Stimulated activated CD8-positive, alpha-beta memory T cell treated with anti-CD3 and anti-CD28 coated beads, Interleukin-12 subunit alpha, Interleukin-12 subunit beta, amount 100 ng/mL, for 24 hours (primary cell): ENCODE results near the gene BCL2L15.
A peak's percentile ranks its signal among the peaks of the same experiment; 100 is the strongest.

Source experiments
- DNase-seq: peaks from one replicate; pipeline ENCODE4 v3.0.0-alpha.2; 2020; ENCODE audit errors: extremely low read depth

BCL2L15 gene

DNA sequence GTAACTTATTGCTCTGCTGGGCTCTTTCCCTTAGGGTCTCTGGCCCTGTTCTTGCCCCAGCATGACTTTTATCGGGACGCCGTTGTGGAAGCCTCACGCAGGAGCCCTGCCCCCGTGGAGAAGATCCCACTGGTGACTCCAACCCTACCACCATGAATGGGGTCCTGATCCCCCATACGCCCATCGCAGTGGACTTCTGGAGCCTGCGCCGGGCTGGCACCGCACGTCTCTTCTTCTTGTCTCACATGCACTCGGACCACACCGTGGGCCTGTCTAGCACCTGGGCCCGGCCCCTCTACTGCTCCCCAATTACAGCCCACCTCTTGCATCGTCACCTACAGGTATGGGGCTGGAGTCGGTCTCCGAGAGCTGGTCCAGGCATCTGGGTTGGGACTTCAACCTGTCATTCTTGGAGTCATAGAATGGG lies 18.1 kb upstream of the BCL2L15 start:
- DNase-seq = no peak

DNA sequence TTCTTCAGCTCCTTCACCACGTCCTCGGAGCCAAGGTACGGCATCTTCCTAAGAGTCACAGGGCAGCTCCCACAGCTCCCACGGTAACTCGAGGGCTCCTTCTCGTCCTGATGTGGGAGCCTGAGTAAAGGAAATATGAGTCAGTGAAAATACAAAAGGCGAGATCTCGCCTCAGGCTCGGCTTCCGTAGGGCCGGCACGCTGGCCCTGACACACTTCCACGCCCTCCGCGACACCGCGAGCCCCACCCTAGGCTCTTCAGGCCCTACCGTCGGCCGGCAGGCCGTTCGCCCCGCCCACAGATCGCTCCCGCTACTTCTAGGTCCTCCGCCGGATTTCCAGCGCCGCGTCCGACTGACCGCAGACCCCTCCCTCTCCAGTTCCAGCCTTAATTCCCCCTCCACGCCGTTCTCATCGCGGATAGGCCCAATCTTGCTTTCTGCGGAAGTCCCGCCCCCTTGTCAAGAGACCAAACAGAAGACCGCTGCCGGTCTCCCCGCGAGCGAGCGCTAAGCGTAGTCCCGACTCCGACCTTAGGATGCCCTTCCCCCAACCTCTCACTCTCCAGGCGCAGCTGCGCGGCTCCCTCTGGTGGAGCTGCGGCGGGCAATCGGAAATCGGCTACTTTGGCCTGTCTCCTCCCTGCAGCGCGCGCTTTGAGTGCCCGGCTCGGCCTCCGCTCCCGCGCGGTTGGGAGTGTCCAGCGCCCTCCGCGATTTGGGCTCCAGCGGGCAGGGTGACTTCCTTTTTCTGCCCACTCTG lies 17.5 kb upstream of the BCL2L15 start, which contains the start of the genes AP4B1 and DCLRE1B:
TSS of gene AP4B1 (minus strand) at position 126 of the 761 bp plus-strand sequence. CDS start at position 44, 82 bp downstream.
TSS of gene DCLRE1B (plus strand) at position 653 of the 761 bp plus-strand sequence. CDS start 261 bp downstream, outside the sequence.
- DNase-seq = peak; percentile 96

DNA sequence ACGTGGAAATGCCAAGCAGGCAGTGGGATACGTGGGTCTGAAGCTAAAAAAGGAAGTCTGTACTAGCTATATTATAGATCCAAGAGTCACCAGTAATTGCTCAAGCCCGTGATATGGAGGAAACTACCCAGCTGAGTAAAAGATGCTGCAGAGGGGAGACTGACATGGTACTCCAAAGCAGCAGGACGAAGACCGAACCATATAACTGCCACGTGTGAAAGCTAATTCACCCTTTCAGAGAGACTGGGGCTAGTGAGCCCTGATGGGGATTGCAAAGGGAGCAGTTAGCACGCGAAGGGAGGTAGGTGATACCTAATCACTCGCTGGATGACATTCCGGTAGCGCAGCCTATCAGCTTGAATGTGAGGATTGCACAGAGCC lies 16.9 kb upstream of the BCL2L15 start:
- DNase-seq = no peak

DNA sequence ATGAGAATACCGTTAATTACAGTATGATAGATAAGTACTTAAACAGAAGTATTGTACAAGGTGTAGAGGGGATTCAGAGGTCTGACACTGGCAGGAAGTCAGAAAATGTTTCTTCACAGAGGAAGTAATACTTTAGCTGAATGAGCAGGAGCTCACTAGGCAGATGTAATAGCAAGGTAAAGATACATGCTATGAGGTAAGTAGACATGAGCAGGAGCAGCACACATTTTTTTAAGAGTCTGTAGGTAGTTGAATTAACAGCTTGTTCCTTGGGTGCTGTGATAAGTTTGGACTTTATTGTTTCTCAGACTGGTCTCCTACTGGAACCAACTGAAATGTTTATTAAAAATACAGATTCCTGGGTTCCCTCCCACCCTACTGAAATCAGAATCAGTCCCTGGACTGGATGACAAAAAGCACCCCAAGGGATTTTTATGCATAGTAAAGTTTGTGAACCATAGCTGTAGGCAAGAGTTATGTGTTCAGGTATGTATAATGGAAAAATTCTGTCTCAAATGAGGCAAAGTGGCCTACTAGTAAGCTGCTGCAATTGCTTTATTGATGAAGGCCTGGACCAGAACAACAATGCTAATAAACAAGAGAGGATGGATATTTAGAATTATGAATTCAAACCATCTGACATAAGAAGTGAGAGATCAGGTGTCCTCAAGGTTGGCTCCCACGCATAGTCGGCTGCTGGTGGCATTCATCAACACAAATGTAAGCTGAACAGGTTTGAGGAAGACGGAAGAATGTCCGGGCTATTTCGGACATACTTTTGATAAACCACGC lies 16.3 kb upstream of the BCL2L15 start:
- DNase-seq = no peak

DNA sequence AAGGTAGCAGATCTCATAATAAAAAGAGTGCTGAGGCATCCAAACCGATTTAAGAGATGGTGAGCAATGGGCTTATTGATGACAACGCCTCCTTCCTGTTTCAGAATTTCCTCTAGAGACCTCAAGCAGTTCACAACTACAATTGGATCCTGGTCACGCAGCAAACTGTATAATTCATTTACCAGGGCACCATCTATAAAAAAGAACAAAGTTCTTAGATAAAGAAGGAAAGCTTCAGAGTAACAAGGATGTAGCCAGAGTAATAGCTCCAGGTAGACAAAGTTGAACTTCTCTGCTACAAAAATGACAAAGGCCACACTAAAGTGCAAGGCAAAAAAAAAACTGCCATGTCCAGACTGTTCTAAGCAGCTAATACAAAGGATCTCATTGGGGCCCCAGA lies 13.8 kb upstream of the BCL2L15 start:
- DNase-seq = no peak

DNA sequence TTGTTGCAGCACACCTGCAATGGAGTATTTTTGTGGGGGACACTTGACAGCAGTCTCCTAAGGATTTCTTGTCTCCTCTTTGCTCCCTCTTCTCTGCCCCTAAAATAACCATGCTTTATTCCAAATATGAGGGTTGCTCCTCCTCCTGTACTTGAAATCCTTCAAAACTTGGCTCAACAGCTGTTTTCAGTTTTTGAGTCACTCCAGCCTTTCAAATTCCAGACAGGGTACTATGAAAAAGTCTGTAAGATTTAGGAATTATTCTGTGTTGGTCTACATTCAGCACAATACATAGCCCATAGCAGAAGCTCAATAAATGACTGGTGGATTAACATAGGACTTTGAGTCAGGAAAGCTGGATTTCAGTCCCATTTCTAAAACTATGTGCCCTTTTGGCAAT lies 11.7 kb upstream of the BCL2L15 start:
- DNase-seq = no peak

DNA sequence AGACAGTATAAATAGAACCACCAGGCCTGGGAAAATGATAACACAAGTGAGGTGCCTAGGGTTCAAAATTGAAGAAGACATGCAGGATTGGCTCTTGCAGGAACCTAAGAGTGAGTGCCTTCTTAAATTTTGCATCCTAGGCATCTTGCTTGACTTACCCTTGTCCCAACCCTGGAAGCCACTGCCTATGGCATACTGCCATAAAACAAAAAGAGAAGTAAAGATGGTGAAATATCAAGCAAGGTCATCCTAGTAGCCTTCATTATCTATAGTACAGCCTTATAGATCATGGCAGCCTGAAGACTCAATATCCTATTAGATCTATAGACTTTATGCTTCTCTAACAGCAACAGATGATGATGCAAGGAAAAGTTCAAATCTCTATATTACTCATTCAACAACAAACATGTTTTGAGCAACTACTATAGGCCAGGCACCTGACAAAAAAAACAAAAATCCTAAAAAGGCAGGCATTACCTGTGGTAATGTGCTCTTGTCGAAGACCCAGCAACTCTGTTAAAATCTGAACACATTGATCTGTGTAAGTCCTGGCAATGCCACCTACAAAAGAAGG lies 10.9 kb upstream of the BCL2L15 start:
- no peak for DNase-seq

DNA sequence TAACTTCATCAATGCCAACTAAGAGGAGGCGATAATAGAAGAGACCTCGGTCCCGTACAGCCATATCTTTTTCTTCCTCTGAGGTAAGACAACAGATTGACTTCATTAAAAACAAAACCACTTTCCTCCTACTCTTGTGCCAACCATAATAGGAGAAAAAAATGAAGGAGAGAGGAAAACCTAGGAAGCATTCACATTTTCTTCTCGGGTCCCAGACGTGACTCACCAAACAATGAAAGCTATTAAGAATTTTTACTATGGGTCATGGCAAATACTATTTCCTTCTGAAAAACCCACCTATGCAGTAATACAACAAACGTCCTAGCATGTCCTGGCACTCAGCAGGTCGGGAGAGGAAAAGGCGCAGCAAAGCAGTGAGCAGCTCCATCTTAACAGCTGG lies 8.6 kb upstream of the BCL2L15 start:
- DNase-seq = no peak

DNA sequence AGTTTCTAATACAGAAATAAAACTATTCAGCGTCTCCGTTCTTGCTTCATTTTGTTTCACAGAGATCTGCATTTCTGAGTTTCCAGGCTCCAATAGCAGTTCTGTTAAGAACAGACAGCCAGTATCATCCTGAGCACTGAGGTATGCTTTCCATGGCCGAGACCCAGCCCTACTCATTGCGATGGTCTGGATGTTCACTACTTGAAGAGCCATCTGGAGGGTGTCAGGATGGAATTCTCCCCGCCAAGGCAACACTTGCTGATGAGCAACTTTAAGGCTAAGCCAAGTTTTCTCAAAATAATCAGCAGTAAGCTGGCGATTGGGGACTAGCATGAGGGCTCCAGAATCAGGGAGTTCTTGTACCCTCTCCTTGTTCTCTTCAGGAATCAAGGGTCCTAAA lies 7.7 kb upstream of the BCL2L15 start:
- DNase-seq = no peak

DNA sequence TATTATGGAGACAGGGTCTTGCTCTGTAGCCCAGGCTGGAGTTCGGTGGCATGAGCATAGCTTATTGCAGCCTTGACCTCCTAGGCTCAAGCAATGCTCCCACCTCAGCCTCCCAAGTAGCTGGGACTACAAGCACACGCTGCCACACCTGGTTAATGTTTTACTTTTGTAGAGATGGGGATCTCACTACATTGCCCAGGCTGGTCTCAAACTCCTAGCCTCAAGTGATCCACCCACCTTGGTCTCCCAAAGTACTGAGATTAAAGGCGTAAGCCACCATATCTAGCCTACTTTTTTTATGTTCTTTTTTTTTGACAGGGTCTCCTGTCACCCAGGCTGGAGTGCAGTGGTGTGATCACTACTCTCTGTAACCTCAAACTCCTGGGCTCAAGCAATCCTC lies 5.9 kb upstream of the BCL2L15 start:
- no peak for DNase-seq

DNA sequence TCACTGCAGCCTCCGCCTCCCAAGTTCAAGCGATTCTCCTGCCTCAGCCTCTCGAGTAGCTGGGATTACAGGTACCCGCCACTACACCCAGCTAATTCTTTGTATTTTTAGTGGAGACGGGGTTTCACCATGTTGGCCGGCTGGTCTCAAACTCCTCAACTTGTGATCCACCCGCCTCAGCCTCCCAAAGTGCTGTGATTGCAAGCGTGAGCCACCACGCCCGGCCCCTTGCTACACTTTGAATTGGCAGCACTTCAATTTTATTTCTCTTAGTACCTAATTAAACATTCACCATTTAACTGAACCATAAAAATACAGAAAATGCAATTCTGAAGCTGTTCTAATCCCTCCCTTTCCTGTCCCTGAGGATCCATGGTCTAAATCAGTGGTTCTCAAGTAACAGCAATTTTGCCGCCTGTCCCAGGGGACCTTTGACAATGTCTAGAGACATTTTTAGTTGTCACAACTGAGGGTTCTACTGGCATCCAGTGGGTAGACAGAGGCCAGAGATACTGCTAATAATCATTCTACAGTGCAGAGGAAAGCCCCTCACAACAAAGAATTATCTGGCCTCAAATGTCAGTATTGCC lies 4.3 kb upstream of the BCL2L15 start:
- DNase-seq = no peak

DNA sequence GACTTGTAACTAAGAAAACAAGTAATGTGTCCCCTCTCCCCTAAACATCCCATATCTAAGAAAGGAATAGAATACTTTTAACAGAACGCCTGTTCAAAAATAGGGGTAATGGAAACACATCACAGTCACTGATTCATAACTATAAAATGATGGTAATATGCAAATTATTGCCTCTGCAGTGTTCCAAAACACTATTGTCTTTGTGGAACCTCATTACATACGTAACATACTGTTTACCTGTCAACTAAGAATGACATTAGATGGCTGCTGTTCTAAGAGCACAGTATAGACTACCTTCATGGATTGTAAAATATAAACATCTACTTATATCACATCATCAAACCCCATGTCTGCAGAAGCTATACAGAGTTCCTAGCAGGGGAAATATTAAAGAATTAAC lies 3.4 kb upstream of the BCL2L15 start:
- DNase-seq = no peak

DNA sequence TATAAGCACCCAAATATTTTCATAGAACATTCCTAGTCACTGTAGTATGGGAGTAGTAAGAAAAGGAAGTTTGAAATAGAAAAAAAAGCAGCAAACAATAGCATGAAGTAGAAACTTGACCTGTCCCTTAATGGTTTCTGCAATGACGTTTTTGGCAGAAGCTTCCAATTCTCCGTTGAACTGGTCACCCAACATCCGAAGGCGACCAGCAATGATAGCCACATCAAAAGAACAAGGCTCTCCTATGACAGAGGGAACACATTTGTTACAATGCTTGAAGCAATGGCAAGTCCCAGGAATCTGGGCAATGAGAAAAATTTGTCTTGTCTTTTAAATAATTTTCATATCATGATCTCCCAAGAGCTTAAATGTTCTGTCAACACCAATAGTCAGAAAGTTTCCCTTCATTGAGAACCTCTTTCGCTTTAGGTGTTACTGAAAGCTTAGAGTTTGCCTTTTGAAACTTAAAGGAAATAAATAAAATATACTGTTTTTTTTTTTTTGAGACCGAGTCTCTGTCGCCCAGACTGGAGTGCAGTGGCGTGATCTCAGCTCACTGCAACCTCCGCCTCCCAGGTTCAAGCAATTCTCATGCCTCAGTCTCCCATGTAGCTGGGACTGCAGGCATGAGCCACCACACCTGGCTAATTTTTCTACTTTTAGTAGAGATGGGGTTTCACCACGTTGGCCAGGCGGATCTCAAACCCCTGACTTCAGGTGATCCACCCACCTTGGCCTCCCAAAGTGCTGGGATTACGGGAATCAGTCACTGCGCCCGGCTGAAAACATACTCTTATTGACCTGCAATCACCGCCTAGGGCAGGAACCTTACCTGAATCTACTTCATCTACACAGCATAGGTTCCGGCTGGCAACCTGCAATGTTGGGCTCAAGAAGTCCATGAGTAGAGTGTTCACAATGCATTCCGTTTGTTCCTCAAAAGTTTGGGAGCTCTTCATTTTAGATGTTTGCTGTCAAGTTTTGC lies 672 bp downstream of the BCL2L15 start:
- no peak for DNase-seq

DNA sequence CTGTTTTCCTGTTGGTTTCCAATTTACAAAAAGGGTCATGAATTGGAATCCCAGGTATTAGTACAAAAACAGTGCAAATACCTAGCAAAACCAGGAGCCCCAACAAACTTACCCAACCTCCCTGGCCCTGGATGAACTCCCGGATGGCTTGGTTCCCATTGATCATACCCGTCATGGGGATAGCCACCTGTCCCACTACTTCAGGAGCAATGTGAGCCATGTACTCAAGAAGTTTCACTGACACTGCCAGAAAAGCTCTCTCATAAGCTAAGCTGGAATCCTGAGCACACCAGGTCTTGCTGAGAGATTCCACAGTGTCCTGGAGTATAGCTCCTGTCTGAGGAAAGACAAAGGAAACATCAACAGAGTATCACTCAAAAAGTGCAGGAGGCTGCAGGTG lies 5.7 kb downstream of the BCL2L15 start:
- DNase-seq = no peak

DNA sequence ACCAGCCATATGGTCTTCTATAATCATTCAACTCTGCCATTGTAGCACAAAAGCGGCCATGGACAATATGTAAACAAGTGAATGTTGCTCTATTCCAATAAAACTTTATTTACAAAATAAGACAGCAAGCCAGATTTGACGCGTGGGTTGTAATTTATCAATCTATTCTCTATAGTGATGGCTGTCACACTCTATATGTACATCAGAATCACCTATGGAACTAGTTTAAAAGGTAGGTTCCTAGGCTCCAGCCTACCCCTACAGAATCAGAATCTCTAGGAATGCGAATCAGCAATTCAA lies 7.7 kb downstream of the BCL2L15 start:
- no peak for DNase-seq

DNA sequence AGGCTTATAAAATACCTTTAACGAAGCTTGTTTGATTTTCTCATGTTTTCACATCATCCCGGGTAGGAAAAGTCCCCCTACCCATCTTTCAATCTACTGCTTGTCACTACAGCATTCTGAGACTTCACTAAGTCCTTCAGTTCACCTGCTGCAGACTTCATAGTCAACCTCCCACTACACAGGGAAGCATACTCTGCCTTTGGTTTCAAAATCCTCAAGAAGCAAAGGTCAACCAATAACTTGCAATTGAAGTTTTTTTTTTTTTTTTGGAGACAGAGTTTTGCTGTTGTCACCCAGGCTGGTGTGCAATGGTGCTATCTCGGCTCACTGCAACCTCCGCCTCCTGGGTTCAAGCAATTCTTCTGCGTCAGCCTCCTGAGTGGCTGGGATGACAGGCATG lies 11.2 kb downstream of the BCL2L15 start:
- DNase-seq = no peak

DNA sequence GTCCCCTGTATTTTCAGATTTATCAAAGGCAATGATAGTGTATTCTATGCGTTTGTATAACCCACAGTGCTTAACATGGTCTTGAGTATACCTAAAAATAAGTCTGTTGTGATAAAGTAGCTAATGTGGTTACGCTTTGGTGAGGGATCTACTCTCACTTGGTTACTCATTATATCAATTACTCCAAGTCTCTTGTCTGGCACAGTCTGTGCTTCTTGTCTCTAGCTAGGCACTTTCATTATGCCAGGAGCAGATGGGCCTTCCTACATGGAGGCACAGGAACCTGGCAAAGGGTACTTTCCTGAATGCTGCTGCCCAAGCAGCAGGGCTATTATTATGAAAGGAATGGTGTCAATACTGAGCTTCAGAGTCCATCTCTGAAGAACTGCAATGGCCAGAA lies 11.7 kb downstream of the BCL2L15 start:
- DNase-seq = no peak

DNA sequence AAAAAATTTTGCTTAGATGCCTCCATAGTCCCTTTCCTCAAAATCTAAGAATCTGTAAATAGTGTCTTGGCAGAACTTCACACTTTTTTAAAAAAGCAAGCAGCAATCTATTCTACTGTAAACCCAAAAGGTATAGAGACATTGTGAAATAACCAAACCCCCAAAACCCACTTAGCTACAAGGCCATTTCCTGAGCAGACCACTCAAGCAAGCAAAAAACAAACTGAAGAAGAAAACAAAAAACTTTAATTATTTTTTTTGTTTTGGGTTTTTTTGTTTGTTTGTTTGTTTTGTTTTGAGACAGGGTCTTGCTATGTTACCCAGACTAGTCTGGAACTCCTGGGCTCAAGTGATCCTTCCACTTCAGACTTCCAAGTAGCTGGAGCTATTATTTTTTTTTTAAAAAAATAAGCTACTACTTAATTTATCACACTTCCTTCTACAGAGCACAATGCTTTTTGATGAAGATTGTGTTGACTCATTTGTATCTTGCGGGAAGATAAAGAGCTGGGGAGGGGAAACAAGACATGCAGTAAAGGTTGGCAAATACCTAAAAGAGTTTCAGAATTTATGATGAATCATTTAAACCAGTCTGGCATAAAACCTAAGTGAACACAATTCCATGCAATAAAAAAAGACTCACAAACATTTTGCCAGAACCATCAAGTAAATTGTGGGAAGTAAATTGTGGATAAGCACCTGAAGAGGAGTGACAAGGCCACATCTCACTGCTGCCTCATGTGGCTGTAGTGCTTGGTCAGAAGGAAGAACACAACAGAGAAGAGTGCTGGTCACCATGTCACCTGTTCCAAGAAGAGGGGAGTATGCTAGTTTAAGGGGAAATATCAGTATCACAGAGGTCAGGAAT lies 13.1 kb downstream of the BCL2L15 start:
- no peak for DNase-seq

DNA sequence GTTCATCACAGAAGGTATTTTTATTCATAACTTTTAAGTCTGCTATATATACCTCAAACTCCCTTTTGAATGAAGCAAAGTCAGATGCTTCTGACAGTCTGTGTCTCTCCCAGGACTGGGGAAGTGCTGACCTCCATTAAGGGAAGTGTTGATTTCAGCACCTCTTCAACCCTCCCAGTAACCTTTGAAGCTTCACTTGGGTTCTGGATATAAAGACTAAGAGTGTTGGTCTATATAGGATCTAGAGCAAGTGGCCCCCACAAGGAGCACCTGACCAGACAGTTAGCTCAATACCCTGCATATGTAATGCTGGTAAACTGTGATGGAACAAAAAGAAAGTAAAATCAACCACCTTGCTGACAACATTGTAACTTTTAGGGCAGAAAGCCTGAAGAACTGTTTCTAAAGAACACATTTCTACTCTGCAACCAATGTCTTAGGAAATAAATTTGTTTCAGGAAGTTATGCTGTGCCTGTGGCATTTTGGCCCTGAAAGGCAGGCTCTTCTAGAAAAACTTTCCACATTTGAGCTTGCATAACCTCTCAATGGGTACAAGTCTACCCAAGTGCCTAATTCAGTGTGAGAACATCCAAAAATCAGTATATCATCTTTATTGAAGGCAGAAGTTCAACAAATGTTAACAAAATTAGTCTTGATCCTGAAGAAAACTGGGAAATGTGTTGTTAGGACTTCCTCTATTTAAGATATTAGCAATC lies 15.0 kb downstream of the BCL2L15 start:
- DNase-seq = no peak
